Activated CD4-positive, alpha-beta T cell treated with anti-CD3 and anti-CD28 coated beads, Interleukin-2, Interleukin-4, amounts not matched to agents 100 ng/mL and 50 ng/mL, durations not matched to agents 16 hours and 8 hours (primary cell): Measurements from ENCODE around the gene RASGRP4.
"Not testable (repeated sequence)": the region's sequence is repeated elsewhere in the genome, so short reads cannot be mapped to it uniquely, and the experiment has no call there.

Experiments
- DNase-seq: peaks from one replicate; pipeline ENCODE4 v3.0.0-alpha.2; 2020; ENCODE audit warnings: low spot score

Gene RASGRP4

GRCh38 chr19:38370299-38370698, 55.7 kb downstream of the RASGRP4 start:
- DNase-seq, result no peak

- no peak for DNase-seq
Observed at GRCh38 chr19:38369584-38369983, 56.4 kb downstream of the RASGRP4 start.

- no peak for DNase-seq
Observed at GRCh38 chr19:38367041-38367440, 59.0 kb downstream of the RASGRP4 start.

- not testable (repeated sequence) for DNase-seq
Observed at GRCh38 chr19:38362946-38363688, 62.9 kb downstream of the RASGRP4 start.

- peak; percentile 88 for DNase-seq
Observed at GRCh38 chr19:38362076-38362945, 63.7 kb downstream of the RASGRP4 start.

GRCh38 chr19:38361633-38362075, 64.4 kb downstream of the RASGRP4 start:
- peak; percentile 71 for DNase-seq

- no peak for DNase-seq
Observed at GRCh38 chr19:38360839-38361631, 65.0 kb downstream of the RASGRP4 start.

- no peak for DNase-seq
Observed at GRCh38 chr19:38360351-38360750, 65.7 kb downstream of the RASGRP4 start.

- no peak for DNase-seq
Observed at GRCh38 chr19:38359242-38360021, 66.6 kb downstream of the RASGRP4 start.
